Tibial nerve (tissue), 4 donors: ENCODE measurements around the gene PTPN3. TPM values are rescaled to one million over a fixed set of nuclear protein-coding genes. Genes with fewer than 3 reads are reported as not detected.
A peak's percentile ranks its signal among the peaks of the same experiment; 100 is the strongest.
"Not testable (repeated sequence)": the region's sequence is repeated elsewhere in the genome, so short reads cannot be mapped to it uniquely, and the experiment has no call there.

ENCODE experiments used
- DNase-seq, 2 donors: peaks; one replicate each; pipeline ENCODE4 v3.0.0-alpha.2; 2019; ENCODE audit warnings: low spot score in 2 of 2
- H3K27ac ChIP-seq, 4 donors: fragments of 200-600 bp; sonication (generic) in 3 of 4; one replicate each; pipeline ENCODE4 v1.5.1; 2017 to 2019; ENCODE audit warnings: mild to moderate bottlenecking in 1 of 4
- H3K27me3 ChIP-seq, 2 donors: fragments of 200-600 bp; sonication (generic) in 1 of 2; one replicate each; pipeline versions ENCODE4 v1.5.1 to v1.6.0; 2017 to 2019
- H3K36me3 ChIP-seq, 3 donors: fragments of 200-600 bp; sonication (generic); one replicate each; pipeline ENCODE4 v1.5.1; 2018 to 2019
- H3K4me1 ChIP-seq, 4 donors: fragments of 200-600 bp; sonication (generic) in 3 of 4; one replicate each; pipeline ENCODE4 v1.5.1; 2017 to 2019
- H3K4me3 ChIP-seq, 4 donors: fragments of 200-600 bp; sonication (generic) in 3 of 4; one replicate each; pipeline ENCODE4 v1.5.1; 2017 to 2019; ENCODE audit warnings: mild to moderate bottlenecking in 1 of 4, moderate library complexity in 1 of 4
- H3K9me3 ChIP-seq, 4 donors: fragments of 200-600 bp; sonication (generic) in 3 of 4; one replicate each; pipeline ENCODE4 v1.5.1; 2017 to 2019
- EP300 ChIP-seq, 2 donors: sonication (generic); formaldehyde crosslinking; IDR thresholded peaks; one replicate each; pipeline ENCODE4 v1.6.1; 2017; ENCODE audit warnings: antibody characterized with exemption in 2 of 2, mild to moderate bottlenecking in 1 of 2
- POLR2A ChIP-seq, 2 donors: fragments of 450-650 bp; IDR thresholded peaks; one replicate each; pipeline ENCODE4 v1.6.1; 2017; ENCODE audit warnings: antibody characterized with exemption in 2 of 2, mild to moderate bottlenecking in 2 of 2, moderate library complexity in 2 of 2
- WGBS, 2 donors: methylation state at CpG; one replicate each; pipeline ENCODE4 v1.1.5; 2018; 5-methylcytosine and 5-hydroxymethylcytosine counted together
- total RNA-seq, 4 donors: library from RNA; depleted of rRNA; stranded (reverse); fragments of >200 nt; gene quantifications; one replicate each; pipeline ENCODE4 v1.1.0, GENCODE V29; 2016
- TF ChIP-seq, protein P1 (sequence below), 5 experiments: fragments of 200-600 bp in 3 of 5; fragments of 450-650 bp in 2 of 5; sonication (generic) in 3 of 5; IDR thresholded peaks; one replicate each; pipeline ENCODE4 v1.5.1; 2016 to 2019; ENCODE audit warnings: antibody characterized with exemption in 5 of 5, mild to moderate bottlenecking in 3 of 5, moderate library complexity in 2 of 5

The PTPN3 gene
- total RNA-seq, 4 donors from 2014 or later, result 1.3 to 3.3 (median 1.8) TPM

DNA sequence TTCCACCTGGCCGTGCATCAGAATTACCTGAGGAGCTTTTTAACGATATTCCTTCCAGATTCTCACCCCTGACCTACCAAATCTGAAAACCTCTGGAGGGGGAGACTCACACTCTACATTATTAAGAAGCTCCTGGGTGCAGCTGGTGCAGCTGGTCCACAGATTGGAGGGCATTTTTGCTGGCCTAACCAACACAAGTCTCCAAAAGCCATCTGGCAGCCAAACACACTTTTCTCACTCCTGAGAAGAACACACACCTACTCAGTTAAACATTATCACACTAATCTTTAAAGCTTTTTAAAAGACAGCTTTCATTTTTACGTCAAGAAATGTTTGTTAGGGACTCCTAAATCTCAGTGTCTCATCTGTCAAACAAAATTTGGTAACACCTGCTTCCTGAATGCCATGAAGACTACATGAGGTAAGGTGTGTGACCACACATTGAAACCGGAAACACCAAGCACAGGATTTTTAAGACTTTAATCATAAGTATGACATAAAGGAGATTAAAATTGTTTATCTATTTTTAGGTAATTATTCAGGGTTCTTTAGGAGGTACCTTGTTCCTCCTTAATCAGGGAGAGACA, 14.2 kb upstream of the PTPN3 start:
- 76 to 80% methylated on average over 4 of the region's 4 CpGs for WGBS, 2 donors
- no peaks in the 10 kb centered on the region for H3K27me3 ChIP-seq
- no peak for TF ChIP-seq EP300 (IDR thresholded peaks at IDR 0.05)
- TF ChIP-seq POLR2A (IDR thresholded peaks at IDR 0.05), result no peak
- TF ChIP-seq, protein P1, sequence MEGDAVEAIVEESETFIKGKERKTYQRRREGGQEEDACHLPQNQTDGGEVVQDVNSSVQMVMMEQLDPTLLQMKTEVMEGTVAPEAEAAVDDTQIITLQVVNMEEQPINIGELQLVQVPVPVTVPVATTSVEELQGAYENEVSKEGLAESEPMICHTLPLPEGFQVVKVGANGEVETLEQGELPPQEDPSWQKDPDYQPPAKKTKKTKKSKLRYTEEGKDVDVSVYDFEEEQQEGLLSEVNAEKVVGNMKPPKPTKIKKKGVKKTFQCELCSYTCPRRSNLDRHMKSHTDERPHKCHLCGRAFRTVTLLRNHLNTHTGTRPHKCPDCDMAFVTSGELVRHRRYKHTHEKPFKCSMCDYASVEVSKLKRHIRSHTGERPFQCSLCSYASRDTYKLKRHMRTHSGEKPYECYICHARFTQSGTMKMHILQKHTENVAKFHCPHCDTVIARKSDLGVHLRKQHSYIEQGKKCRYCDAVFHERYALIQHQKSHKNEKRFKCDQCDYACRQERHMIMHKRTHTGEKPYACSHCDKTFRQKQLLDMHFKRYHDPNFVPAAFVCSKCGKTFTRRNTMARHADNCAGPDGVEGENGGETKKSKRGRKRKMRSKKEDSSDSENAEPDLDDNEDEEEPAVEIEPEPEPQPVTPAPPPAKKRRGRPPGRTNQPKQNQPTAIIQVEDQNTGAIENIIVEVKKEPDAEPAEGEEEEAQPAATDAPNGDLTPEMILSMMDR (IDR thresholded peaks at IDR 0.05), result no peak
- H3K9me3 ChIP-seq, result no peaks in the 10 kb centered on the region
- H3K4me1 ChIP-seq, result no peaks in the 10 kb centered on the region
- no peak for DNase-seq
- H3K36me3 ChIP-seq, result no peaks in the 10 kb centered on the region
- H3K4me3 ChIP-seq, result no peak overlapping the region
- no peak overlapping the region for H3K27ac ChIP-seq

DNA sequence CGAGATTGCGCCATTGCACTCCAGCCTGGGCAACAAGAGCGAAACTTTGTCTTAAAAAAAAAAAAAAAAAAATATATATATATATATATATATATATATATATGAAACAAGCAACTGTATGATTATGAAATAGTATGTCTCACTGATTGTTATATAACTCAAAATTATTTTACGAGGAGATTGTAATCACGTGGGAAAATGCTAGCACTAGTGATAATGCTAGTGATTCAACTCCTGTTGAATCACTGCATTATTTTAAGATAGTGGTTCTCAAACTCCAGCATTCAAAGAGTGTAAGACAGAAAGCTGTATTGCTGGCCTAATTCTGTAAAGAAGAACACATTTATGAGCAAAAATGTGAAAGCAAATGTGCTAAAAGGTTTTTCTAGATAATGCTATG, 12.4 kb upstream of the PTPN3 start:
- Histone ChIP-seq H3K4me3 (no peak overlapping the region), H3K9me3 (no peaks in the 10 kb centered on the region), H3K4me1 (no peaks in the 10 kb centered on the region), H3K27me3 (no peaks in the 10 kb centered on the region), H3K27ac (no peak overlapping the region), H3K36me3 (no peaks in the 10 kb centered on the region)
- WGBS, 2 donors, result 74 to 81% methylated on average over 5 of the region's 5 CpGs
- no peak for DNase-seq
- TF ChIP-seq POLR2A (IDR thresholded peaks at IDR 0.05) (no peak), EP300 (IDR thresholded peaks at IDR 0.05) (no peak)
- TF ChIP-seq, protein P1 (IDR thresholded peaks at IDR 0.05), result no peak

DNA sequence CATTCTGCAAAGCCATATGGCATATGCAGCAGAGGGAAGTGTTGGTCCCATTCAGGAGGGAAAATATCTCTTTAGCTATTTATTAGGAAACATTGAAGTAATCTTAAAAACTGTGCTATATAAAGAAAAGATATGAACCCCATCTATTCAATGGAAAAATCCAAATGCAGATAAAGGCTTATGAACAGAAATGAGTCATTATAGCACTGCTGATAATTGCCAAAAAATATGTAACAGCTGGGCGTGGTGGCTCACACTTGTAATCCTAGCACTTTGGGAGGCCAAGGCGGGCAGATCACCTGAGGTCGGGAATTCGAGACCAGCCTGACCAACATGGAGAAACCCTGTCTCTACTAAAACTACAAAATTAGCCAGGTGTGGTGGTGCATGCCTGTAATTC, 11.9 kb upstream of the PTPN3 start:
- DNase-seq, H3K4me3 ChIP-seq, H3K36me3 ChIP-seq, H3K9me3 ChIP-seq, H3K4me1 ChIP-seq, H3K27ac ChIP-seq, H3K27me3 ChIP-seq: not testable (repeated sequence)
- WGBS, 2 donors, result 92% methylated on average over 4 of the region's 4 CpGs

DNA sequence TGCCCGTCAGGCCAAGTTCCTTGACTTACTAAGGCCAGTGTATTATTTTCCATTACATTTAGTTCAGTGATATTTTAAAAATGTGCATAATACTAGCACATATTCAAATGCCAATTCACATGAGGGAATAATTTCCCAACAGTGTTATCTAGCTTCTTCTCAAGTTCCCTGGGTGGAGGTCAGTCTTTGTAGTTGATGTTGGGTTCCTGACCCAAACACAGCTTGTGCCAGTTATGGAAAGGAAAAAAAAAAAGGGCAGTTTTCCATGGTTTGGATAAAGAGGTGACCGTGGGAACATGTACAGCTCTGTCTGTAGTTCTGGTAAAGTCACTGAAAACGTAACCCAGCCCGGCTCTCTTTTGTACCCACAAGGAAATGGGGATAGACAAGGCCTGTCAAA, 11.5 kb upstream of the PTPN3 start:
- TF ChIP-seq, protein P1 (IDR thresholded peaks at IDR 0.05), result no peak
- TF ChIP-seq EP300 (IDR thresholded peaks at IDR 0.05) (no peak), POLR2A (IDR thresholded peaks at IDR 0.05) (no peak)
- H3K36me3 ChIP-seq, result no peaks in the 10 kb centered on the region
- no peaks in the 10 kb centered on the region for H3K9me3 ChIP-seq
- no peak overlapping the region for H3K4me3 ChIP-seq
- H3K27ac ChIP-seq, result no peak overlapping the region
- 51 to 56% methylated on average over 4 of the region's 4 CpGs for WGBS, 2 donors
- no peak for DNase-seq
- no peaks in the 10 kb centered on the region for H3K4me1 ChIP-seq
- no peaks in the 10 kb centered on the region for H3K27me3 ChIP-seq

DNA sequence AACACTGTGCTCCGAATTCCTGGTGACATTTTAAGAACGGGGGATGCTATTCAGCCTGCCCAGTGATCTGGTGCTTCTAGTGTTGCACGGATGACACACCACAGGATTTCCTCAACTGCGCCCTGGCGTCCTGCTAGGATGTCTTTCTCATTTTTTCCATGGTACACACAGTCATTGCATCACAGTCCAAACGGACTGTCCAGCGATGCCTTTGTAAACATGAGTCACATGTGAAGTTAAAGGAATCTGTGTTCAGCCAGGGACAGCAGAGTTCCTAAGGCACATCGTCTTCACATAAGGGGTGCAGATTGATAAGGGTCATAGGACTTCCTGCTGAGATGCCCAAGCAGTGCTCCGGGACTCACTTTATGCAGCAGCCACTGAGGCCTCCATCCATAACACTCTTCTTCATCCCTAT, 9.3 kb upstream of the PTPN3 start:
- TF ChIP-seq, protein P1 (IDR thresholded peaks at IDR 0.05), result no peak
- TF ChIP-seq POLR2A (IDR thresholded peaks at IDR 0.05), result no peak
- peak in 1 of 2 donors; percentile 22 for TF ChIP-seq EP300 (IDR thresholded peaks at IDR 0.05)
- H3K4me3 ChIP-seq, result no peak overlapping the region
- 65 to 75% methylated on average over 9 of the region's 9 CpGs for WGBS, 2 donors
- H3K36me3 ChIP-seq, result no peaks in the 10 kb centered on the region
- no peaks in the 10 kb centered on the region for H3K9me3 ChIP-seq
- H3K27me3 ChIP-seq, result no peaks in the 10 kb centered on the region
- H3K27ac ChIP-seq, result no peak overlapping the region
- no peaks in the 10 kb centered on the region for H3K4me1 ChIP-seq
- DNase-seq, result peak in 1 of 2 donors; percentile 13
